DMS 273 treated with DMSO at 0.1 percent for 48 hours (cell line): Measurements from ENCODE around the gene SRSF2.
"Not testable (repeated sequence)": the region's sequence is repeated elsewhere in the genome, so short reads cannot be mapped to it uniquely, and the experiment has no call there.

Source experiments
- DNase-seq: peaks from one replicate; lab custom pipeline; 2025; lab: John Stamatoyannopoulos, UW

The SRSF2 gene

GRCh38 chr17:76738468-76738850 is 1.3 kb upstream of the SRSF2 start:
- DNase-seq: no peak

- peak; percentile 90 for DNase-seq
Measured at GRCh38 chr17:76737676-76738467, 741 bp upstream of the SRSF2 start, which contains the start of gene MFSD11. Gene MFSD11 (plus strand): TSS chr17:76738119. CDS start chr17:76738353, 234 bp downstream.

DNA sequence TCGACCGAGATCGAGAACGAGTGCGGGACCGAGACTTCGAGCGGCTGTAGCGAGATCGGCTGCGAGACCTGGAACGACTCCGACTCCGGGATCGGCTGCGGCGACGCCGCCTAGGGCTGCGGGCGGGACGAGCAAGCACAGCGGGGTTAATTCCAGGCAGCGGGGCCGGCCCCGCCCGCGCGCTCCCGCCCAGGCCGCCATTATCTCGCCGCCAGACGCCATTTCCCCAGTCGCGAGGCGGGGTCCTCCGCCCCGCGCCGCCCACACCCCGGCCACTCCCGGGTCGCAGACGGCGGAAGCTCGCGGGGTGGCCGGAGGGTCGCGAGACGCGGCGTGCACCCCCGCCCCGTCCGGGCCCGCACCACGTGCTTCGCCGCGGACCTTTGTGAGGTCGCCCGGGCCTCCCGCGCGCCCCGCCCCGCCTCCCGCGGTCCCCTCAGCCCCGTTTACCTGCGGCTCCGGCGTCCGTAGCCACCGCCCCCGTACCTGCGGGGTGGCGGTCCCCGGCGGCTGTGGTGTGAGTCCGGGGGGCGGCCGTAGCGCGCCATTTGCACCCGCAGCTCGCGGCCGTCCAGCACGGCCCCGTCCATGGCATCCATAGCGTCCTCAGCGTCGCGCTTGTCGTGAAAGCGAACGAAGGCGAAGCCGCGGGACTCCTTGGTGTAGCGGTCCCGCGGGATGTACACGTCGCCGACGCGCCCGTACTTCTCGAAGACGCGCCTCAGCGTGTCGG is 616 bp downstream of the SRSF2 start:
- DNase-seq: no peak

DNA sequence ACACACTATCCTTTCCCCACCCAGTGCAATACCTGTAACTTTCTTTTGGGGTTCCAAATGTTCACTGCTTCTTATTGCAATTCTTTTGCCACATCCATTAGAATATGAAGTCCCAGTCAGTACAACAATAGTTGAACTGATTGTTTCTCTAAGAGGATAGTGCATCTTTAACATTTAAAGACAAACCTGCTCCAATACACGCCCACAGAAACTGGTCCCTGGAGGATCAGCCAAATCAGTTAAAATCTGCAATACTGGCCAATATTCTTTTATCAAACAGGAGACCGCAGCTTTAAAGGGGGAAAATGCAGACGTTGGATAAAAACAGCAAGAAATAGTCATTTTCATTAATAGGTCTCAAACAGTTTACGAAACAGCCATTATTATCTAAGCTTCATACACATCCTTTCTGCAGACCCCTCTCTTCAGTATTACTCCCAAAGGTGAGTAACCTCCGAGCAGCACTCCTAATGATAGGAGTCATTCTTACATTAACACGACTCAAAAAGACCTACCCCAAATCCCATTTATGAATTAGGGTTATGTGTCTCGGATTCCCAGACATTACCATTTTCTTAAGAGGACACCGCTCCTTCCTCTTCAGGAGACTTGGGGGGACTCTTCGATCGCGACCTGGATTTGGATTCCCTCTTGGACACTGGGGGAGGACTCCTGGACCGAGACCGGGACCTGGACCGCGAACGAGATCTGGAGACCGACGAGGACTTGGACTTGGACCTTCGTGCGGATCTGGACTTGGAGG is 1.4 kb downstream of the SRSF2 start:
- DNase-seq: no peak

- no peak for DNase-seq
Measured at GRCh38 chr17:76735006-76735405, 2.1 kb downstream of the SRSF2 start.

GRCh38 chr17:76734080-76734840 is 2.9 kb downstream of the SRSF2 start:
- DNase-seq: no peak

GRCh38 chr17:76733618-76733957 is 3.5 kb downstream of the SRSF2 start:
- no peak for DNase-seq

DNA sequence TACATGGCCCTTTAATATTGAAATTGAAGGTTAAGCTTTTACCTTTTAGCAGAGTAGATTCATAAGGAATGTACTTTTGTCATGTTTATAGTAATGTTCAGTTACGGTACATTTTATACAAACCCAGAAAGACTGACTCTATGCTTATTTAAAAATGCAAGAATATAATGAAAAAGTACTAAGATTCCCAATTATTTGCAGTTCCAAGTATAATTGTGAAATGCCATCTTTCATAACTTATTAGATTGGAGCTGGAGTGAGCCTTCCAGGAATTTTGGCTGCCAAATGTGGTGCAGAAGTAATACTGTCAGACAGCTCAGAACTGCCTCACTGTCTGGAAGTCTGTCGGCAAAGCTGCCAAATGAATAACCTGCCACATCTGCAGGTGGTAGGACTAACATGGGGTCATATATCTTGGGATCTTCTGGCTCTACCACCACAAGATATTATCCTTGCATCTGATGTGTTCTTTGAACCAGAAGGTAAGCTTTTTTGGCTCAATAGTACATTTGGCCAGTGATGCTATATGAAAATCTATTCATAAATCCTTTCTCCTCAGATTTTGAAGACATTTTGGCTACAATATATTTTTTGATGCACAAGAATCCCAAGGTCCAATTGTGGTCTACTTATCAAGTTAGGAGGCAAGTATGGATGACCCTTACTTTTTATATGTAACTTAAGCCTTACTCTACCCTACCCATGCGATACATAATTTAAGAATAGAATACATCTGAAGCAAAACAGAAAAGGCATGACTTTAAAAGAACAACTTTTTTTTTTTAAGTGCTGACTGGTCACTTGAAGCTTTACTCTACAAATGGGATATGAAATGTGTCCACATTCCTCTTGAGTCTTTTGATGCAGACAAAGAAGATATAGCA is 4.2 kb downstream of the SRSF2 start:
- DNase-seq: peak; percentile 30

GRCh38 chr17:76731800-76732733 is 5.1 kb downstream of the SRSF2 start:
- not testable (repeated sequence) for DNase-seq

DNA sequence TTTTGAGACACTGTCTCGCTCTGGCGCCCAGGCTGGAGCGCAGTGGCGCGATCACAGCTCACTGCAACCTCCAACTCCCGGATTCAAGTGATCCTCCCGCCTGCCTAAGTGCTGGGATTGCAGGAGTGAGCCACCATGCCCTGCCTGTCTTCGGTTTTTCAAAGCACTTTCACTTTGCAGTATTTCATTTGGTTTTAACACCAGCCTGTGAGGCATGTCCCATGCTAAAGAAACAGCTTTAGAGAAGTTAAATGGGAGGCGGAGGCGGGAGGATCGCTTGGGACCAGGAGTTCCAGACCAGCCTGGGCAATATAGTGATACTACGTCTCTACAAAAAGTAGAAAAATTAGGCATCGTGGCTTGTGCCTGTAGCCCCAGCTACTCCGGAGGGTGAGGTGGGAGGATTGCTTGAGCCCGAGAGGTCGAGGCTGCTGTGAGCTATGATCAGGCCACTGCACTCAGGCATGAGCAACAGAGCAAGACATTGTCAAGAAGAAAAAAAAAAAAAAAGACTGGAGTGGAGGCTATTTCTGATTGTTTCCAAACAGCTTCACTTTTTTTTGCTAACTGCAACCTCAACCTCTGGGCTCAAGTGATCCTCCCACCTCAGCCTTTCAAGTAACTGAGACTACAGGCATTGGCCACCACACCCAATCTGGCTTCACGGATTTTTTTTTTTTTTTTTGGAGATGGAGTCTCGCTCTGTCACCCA is 9.2 kb downstream of the SRSF2 start:
- DNase-seq: no peak

- no peak for DNase-seq
Measured at GRCh38 chr17:76726776-76727718, 10.1 kb downstream of the SRSF2 start, which contains the start of gene METTL23. Gene METTL23 (plus strand): TSS chr17:76726839. CDS start chr17:76729711, 2,872 bp downstream.

DNA sequence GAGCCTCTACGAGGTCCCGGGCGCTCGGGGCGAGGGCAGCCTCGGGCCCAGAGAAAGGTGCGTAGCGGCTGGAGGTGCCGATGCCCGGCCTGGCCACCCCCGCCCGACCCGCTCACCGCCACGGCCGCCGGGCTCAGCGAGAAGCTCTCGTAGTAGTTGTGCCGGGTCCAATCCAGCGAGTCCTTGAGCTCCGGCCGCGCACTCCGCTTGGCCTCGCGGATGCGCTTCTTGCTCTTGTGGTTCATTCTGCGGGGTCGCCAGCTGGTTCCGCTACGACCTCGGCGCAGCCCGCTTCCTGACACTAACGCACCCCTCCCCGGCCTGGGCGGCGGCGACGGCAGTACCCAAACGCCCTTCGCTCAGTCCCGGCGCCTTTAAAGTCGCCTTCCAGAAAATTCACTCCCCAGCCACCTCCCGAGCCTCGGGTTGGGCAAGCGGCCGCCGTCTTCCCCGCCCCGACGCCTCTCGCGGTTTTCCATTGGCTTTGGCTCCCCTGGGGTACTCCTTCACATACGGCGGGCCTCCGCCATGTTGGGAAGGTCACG is 10.8 kb downstream of the SRSF2 start, which contains the start of gene JMJD6:
Gene JMJD6, minus strand, starts transcription at position 376 of the 545 bp plus-strand sequence. Its CDS starts 131 bp downstream, at position 245.
- DNase-seq: peak; percentile 94

DNA sequence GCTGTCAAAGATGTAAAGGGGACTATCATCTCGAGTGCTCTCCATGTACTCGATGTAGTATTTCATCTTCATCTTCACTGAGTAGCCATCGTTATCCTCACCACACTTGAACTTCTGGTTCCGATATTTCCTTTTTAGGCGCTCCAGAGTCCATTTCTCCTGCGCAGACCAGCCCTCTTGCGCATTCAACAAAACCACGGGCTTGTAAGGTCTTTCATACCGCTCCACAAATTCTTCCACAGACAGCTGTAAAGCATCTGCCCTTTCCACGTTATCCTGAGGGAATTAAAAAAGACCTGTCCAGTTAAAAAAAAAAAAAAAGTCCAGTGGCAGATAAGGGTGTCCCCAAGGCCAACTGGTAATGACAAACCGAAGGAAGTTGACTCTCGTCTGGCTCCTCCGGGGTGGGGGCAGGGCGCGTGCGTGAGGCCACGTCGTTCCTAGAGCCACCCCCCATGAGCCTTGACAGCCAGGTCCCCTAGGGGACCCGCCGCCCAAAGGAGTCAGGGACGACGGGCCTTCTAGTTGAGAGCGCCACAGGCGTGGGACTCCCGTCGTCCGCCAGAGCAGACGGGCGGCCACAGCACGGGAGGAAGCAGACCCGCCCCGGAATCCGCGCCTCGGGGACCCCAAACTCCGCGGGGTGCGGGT is 11.4 kb downstream of the SRSF2 start:
- no peak for DNase-seq

GRCh38 chr17:76723812-76724211 is 13.3 kb downstream of the SRSF2 start:
- no peak for DNase-seq

DNA sequence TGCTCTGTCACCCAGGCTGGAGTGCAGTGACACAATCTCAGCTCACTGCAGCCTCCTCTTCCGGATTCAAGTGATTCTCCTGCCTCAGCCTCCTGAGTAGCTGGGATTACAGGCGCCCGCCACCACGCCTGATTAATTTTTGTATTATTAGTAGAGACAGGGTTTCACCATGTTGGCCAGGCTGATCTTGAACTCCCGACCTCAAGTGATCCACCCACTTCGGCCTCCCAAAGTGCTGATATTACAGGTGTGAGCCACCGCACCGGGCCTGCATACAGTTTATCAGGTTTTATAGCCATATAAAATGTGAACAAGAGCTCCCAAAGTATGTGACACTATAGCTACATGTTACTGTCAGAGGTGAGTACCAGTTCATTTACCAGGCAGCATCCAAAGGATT is 14.2 kb downstream of the SRSF2 start:
- DNase-seq: not testable (repeated sequence)

DNA sequence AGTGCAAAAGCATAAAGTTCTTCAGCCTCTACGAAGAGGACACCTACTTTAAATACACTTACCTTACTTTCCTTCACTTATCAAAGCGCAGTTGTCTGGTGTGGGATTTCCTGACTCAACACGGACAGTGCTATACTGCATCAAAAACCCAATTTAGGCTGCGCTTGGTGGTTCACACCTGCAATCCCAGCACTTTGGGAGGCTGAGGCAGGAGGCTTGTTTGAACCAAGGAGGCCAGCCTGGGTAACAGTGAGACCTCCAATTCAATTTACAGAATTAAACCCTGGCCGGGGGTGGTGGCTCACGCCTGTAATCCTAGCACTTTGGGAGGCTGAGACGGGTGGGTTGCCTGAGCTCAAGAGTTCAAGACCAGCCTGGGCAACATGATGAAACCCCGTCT is 14.9 kb downstream of the SRSF2 start:
- no peak for DNase-seq

DNA sequence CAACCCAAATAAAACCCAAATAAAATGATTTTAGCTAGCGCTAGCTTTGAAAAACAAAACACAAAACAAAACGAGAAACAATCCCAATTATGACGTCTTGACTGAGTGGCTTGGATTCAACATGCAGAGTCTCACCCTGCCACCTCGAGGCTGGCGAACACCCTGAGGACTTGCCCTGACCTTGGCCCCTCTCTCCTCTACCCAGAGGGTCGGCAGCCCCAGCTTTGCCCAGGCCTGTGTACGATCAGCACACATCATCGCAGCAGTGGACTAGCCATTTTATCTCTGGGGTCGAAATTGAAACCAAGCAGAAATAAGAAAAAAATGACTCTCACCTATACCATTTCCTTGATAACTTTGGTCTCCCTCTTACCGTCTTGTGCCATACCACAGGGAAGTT is 15.7 kb downstream of the SRSF2 start:
- no peak for DNase-seq
